ENCODE measurements around the gene GNS.
"Not testable (repeated sequence)": the region's sequence is repeated elsewhere in the genome, so short reads cannot be mapped to it uniquely, and the experiment has no call there.

The GNS gene

DNA sequence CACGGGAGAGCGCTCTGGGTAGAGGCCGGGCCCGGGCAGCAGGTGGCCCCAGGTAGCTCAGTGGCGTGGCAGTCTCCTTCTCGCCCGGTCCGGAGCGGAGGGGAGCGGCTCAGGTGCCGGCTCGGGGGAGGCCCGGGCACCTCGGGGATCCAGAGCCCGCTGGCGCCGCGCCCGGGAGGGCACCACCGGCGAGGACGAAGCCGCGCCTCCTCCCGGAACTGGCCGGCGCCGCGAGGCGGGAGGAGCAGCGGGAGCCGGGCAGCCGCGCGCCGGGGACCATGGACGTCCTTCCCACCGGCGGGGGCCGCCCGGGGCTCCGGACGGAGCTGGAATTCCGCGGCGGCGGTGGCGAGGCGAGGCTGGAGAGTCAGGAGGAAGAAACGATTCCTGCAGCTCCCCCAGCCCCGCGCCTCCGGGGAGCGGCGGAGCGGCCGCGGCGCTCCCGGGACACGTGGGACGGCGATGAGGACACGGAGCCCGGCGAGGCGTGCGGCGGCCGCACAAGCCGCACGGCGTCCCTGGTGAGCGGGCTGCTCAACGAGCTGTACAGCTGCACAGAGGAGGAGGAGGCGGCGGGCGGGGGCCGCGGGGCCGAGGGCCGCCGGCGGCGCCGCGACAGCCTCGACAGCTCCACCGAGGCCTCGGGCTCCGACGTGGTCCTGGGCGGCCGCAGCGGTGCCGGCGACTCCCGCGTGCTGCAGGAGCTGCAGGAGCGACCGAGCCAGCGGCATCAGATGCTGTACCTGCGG, 21.5 kb upstream of the GNS start:
- H3K4me3 ChIP-seq (ENCODE audit: control insufficient read depth, low read depth, low read length), result no peak overlapping the region
- no peak for DNase-seq (ENCODE audit: low read depth)
- TF ChIP-seq, protein P1, sequence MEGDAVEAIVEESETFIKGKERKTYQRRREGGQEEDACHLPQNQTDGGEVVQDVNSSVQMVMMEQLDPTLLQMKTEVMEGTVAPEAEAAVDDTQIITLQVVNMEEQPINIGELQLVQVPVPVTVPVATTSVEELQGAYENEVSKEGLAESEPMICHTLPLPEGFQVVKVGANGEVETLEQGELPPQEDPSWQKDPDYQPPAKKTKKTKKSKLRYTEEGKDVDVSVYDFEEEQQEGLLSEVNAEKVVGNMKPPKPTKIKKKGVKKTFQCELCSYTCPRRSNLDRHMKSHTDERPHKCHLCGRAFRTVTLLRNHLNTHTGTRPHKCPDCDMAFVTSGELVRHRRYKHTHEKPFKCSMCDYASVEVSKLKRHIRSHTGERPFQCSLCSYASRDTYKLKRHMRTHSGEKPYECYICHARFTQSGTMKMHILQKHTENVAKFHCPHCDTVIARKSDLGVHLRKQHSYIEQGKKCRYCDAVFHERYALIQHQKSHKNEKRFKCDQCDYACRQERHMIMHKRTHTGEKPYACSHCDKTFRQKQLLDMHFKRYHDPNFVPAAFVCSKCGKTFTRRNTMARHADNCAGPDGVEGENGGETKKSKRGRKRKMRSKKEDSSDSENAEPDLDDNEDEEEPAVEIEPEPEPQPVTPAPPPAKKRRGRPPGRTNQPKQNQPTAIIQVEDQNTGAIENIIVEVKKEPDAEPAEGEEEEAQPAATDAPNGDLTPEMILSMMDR (IDR thresholded peaks at IDR 0.05; ENCODE audit: control insufficient read depth, insufficient read depth, low read depth, low read length, missing control alignments), result no peak

DNA sequence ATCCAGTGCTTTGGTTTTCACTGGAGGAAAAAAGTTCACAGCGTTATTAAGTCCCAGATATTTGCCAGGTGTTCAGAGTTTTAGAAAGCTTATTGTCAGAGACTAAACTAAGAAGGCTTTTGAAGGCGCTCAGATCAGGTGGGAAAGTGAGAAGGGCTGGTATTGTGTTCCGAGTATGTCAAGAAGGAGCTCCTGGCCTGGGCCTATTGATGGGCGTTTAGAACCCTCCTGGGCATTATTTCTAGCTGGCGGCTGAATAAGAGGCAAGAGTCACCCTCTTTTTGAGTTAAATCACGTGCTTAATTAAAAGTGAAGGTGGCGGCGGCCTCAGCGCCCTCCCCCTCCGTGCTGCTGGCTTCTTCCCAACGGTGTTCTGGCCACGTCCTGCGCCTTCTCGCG, 20.9 kb upstream of the GNS start:
- DNase-seq (ENCODE audit: low read depth), result no peak
- H3K4me3 ChIP-seq (ENCODE audit: control insufficient read depth, low read depth, low read length), result no peak overlapping the region

DNA sequence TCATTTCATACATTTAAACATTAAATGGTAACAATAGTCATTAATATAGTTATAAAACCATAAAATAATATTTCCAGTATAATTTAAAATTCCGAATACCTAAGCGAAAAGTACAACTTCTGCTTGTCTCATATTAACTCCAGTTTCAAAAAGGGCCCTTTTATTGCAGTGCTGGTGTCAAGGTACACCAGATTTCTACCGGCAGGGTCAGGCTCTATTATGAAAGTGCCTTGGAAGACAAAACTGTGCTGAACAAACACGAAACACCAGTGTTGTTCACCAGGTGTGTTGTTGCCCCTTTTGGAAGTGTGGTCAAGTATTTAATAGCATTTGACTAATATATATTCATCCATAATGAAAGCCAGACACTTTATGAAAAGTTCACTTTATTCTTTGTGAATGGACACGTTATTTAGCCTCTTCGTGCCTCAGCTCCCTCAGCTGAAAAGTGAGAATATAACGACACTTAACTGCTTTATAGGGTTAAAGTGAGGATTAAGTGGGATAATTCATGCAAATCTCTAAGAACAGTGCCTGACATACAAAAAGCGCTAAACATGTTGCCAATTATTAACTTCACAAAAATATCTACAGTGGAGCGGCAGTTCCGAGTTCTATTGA, 20.3 kb upstream of the GNS start:
- no peak overlapping the region for H3K4me3 ChIP-seq (ENCODE audit: control insufficient read depth, low read depth, low read length)
- DNase-seq (ENCODE audit: low read depth), result no peak
- TF ChIP-seq, protein P1 (IDR thresholded peaks at IDR 0.05; ENCODE audit: control insufficient read depth, insufficient read depth, low read depth, low read length, missing control alignments), result no peak

More for the DNA sequence above, 20.9 kb upstream of the GNS start:
- TF ChIP-seq, protein P1 (IDR thresholded peaks at IDR 0.05; ENCODE audit: control insufficient read depth, insufficient read depth, low read depth, low read length, missing control alignments), result no peak

DNA sequence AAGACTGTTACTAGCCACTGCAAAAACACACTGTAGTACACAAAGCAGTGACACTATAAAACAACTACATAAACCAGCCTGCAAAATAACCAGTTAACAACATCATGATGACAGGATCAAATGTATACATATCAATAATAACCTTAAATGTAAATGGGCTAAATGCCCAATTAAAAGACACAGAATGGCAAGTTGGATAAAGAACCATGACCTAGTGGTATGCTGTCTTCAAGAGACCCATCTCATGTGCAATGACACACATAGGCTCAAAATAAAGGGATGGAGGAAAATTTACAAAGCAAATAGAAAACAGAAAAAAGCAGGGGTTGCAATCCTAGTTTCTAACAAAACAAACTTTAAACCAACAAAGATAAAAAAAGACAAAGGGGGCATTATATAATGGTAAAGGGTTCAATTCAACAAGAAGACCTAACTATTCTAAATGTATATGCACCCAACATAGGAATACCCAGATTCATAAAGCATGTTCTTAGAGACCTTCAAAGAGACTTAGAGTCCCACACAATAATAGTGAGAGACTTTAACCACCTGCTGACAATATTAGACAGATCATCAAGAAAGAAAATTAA, 16.0 kb upstream of the GNS start:
- not testable (repeated sequence) for DNase-seq (ENCODE audit: low read depth); H3K4me3 ChIP-seq (ENCODE audit: control insufficient read depth, low read depth, low read length)

DNA sequence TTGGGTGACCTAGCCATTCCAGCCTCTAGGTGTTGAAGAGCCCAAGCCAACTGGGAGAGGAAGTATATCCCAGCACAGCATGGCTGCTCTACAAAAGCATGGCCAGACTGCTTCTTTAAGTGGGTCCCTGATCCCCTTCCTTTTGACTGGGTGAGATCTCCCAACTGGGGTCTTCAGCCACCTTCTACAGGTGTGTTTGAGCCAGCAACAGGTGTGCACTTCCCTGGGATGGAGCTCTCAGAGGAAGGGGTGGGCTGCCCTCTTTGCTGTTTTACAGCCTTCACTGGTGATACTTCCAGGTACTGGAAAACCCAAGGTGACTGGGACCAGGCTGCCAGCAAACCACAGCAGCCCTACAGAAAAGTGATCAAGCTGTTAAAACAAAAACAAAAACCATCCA, 14.2 kb upstream of the GNS start:
- H3K4me3 ChIP-seq (ENCODE audit: control insufficient read depth, low read depth, low read length), result no peak overlapping the region
- no peak for DNase-seq (ENCODE audit: low read depth)
- TF ChIP-seq, protein P1 (IDR thresholded peaks at IDR 0.05; ENCODE audit: control insufficient read depth, insufficient read depth, low read depth, low read length, missing control alignments), result no peak

DNA sequence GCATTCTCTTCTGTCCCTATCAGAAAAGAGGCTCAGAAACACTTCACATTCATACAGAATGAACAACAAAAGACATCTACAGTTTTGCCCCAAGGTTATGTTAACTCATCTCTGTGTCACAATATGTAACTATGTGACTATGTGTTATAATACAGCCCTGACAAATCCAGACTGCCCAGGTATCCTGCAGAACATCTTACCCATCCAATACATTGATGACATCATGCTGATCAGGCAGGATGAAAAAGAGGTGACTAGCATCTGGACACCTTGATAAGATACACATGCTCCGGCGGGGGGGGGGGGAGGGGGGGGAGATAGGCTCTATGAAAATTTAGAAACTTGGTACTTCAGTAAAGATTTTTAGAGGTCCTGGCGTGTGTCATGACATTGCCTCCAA, 8.3 kb upstream of the GNS start:
- TF ChIP-seq, protein P1 (IDR thresholded peaks at IDR 0.05; ENCODE audit: control insufficient read depth, insufficient read depth, low read depth, low read length, missing control alignments), result no peak
- H3K4me3 ChIP-seq (ENCODE audit: control insufficient read depth, low read depth, low read length), result no peak overlapping the region
- no peak for DNase-seq (ENCODE audit: low read depth)

Data from AG09309 (cell line).